ENCODE results near the gene PGAP1. TPM values are rescaled to one million over a fixed set of nuclear protein-coding genes. Genes with fewer than 3 reads are reported as not detected.

Gene PGAP1
- total RNA-seq, 2 experiments from 2014 or later, result 17.7 to 19.2 TPM

DNA sequence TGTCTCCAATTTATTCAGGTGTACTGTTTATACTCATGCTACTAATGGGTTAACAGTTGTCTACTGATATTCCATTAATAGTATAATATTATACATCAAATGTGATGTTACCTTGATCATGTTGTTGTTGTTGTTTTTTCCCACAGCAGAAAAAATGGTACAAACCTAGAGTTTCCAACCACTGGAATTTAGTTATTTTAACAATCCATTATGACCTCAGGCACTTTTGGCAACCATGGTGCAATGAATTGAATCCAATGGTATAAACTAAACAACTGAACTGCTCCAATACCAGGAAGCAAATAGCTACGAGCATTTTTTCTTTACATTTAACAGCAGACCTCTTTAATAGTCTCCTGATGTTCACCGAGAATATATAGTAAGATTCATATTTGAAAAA, 86.3 kb downstream of the PGAP1 start:
- Mint-ChIP-seq H3K27me3 (no peaks in the 10 kb centered on the region), H3K27ac (no peak overlapping the region), H3K9me3 (no peaks in the 10 kb centered on the region), H3K4me1 (ENCODE audit: low read depth) (no peaks in the 10 kb centered on the region), H3K4me3 (no peak overlapping the region), H3K36me3 (ENCODE audit: low read depth) (peaks cover 16% of the 10 kb centered on the region)
- ATAC-seq, result no peak
- ChIA-PET POLR2A (no interaction called here), CTCF (no interaction called here)
- intact Hi-C loops (cut with micrococcal nuclease), result no loop called here
- DNase-seq, result no peak
- TF ChIP-seq, protein P1, sequence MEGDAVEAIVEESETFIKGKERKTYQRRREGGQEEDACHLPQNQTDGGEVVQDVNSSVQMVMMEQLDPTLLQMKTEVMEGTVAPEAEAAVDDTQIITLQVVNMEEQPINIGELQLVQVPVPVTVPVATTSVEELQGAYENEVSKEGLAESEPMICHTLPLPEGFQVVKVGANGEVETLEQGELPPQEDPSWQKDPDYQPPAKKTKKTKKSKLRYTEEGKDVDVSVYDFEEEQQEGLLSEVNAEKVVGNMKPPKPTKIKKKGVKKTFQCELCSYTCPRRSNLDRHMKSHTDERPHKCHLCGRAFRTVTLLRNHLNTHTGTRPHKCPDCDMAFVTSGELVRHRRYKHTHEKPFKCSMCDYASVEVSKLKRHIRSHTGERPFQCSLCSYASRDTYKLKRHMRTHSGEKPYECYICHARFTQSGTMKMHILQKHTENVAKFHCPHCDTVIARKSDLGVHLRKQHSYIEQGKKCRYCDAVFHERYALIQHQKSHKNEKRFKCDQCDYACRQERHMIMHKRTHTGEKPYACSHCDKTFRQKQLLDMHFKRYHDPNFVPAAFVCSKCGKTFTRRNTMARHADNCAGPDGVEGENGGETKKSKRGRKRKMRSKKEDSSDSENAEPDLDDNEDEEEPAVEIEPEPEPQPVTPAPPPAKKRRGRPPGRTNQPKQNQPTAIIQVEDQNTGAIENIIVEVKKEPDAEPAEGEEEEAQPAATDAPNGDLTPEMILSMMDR (IDR thresholded peaks at IDR 0.05), result no peak

DNA sequence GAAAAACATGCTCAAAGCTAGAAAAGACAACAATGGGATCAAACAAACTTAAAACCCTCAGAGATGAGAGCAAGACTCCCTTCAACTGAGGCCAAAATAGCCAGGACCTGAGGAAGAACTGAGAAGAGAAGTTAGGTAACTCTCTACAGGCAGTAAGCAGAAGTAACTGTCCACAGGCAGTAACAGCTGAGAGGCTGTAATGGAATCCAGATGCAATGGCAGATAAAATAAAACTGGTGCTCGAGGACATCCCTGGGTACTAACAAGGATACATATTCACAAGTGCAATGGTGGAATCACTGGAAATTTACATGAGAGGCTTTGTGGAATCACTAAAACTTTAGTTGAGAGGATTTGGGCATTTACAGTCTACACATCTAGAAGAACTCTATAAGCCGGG, 86.9 kb downstream of the PGAP1 start:
- H3K9me3 Mint-ChIP-seq, result no peaks in the 10 kb centered on the region
- TF ChIP-seq, protein P1 (IDR thresholded peaks at IDR 0.05), result no peak
- no peak overlapping the region for H3K27ac Mint-ChIP-seq
- no peak overlapping the region for H3K4me3 Mint-ChIP-seq
- POLR2A ChIA-PET, result no interaction called here
- ATAC-seq, result no peak
- H3K27me3 Mint-ChIP-seq, result no peaks in the 10 kb centered on the region
- H3K4me1 Mint-ChIP-seq (ENCODE audit: low read depth), result no peaks in the 10 kb centered on the region
- intact Hi-C loops (cut with micrococcal nuclease), result no loop called here
- H3K36me3 Mint-ChIP-seq (ENCODE audit: low read depth), result peaks cover 16% of the 10 kb centered on the region
- no peak for DNase-seq
- CTCF ChIA-PET, result interaction anchor here (1.1 kb wide), 1 partner anchor 89 kb away, joined by 3 read pairs; no protein-coding TSS in a partner anchor

- H3K27me3 Mint-ChIP-seq, result no peaks in the 10 kb centered on the region
- TF ChIP-seq, protein P1 (IDR thresholded peaks at IDR 0.05), result no peak
- CTCF ChIA-PET, result no interaction called here
- no peak overlapping the region for H3K27ac Mint-ChIP-seq
- DNase-seq (no peak), ATAC-seq (no peak)
- intact Hi-C loops (cut with micrococcal nuclease), result no loop called here
- no peak overlapping the region for H3K4me3 Mint-ChIP-seq
- H3K36me3 Mint-ChIP-seq (ENCODE audit: low read depth), result peaks cover 16% of the 10 kb centered on the region
- H3K9me3 Mint-ChIP-seq, result no peaks in the 10 kb centered on the region
- POLR2A ChIA-PET, result no interaction called here
- H3K4me1 Mint-ChIP-seq (ENCODE audit: low read depth), result no peaks in the 10 kb centered on the region
Observed at GRCh38 chr2:196836440-196836839, 90.1 kb downstream of the PGAP1 start.

- ChIA-PET POLR2A (no interaction called here), CTCF (no interaction called here)
- ATAC-seq (no peak), DNase-seq (no peak)
- Mint-ChIP-seq H3K27ac (no peak overlapping the region), H3K4me1 (ENCODE audit: low read depth) (peaks cover 2% of the 10 kb centered on the region), H3K36me3 (ENCODE audit: low read depth) (peaks cover 4% of the 10 kb centered on the region), H3K4me3 (no peak overlapping the region), H3K27me3 (no peaks in the 10 kb centered on the region), H3K9me3 (no peaks in the 10 kb centered on the region)
- intact Hi-C loops (cut with micrococcal nuclease), result no loop called here
- TF ChIP-seq, protein P1 (IDR thresholded peaks at IDR 0.05), result no peak
Observed at GRCh38 chr2:196830701-196831100, 95.8 kb downstream of the PGAP1 start.

GRCh38 chr2:196827356-196827755, 99.2 kb downstream of the PGAP1 start:
- ATAC-seq (no peak), DNase-seq (no peak)
- Mint-ChIP-seq H3K27me3 (no peaks in the 10 kb centered on the region), H3K4me3 (no peak overlapping the region), H3K9me3 (no peaks in the 10 kb centered on the region), H3K27ac (no peak overlapping the region), H3K4me1 (ENCODE audit: low read depth) (peaks cover 2% of the 10 kb centered on the region), H3K36me3 (ENCODE audit: low read depth) (peaks cover 2% of the 10 kb centered on the region)
- TF ChIP-seq, protein P1 (IDR thresholded peaks at IDR 0.05), result no peak
- CTCF ChIA-PET, result interaction anchor here (1.1 kb wide), 1 partner anchor 76 kb away, joined by 4 read pairs; no protein-coding TSS in a partner anchor
- intact Hi-C loops (cut with micrococcal nuclease), result no loop called here
- POLR2A ChIA-PET, result no interaction called here

Measured in activated CD8-positive, alpha-beta T cell treated with anti-CD3 and anti-CD28 coated beads for 36 hours (primary cell).